Smooth muscle cell of the umbilical artery (primary cell): ENCODE data around the gene ZNF747. TPM values are rescaled to one million over a fixed set of nuclear protein-coding genes. Genes with fewer than 3 reads are reported as not detected.

Experiments used
- total RNA-seq: library from RNA; depleted of rRNA; stranded (reverse); fragments of >200 nt; gene quantifications from 2 replicates; pipeline ENCODE4 v1.2.3, GENCODE V29; 2014

The ZNF747 gene
- 7.6 and 9.5 TPM in 2 replicates for total RNA-seq

GRCh38 chr16:30534368-30535105 lies at the start of gene ZNF747:
ZNF747 (minus strand) TSS chr16:30534858; CDS start chr16:30534679, 179 bp downstream.

GRCh38 chr16:30571445-30572322 lies 37.0 kb upstream of the ZNF747 start, which contains the start of gene ZNF688:
ZNF688 (minus strand) TSS chr16:30571714; CDS start chr16:30571629, 85 bp downstream.

GRCh38 chr16:30557957-30558788 lies 23.5 kb upstream of the ZNF747 start, which contains the start of gene ZNF764:
ZNF764 (minus strand) TSS chr16:30558374; CDS start chr16:30558182, 192 bp downstream.

GRCh38 chr16:30526137-30526822 lies 8.4 kb downstream of the ZNF747 start, which contains the start of gene ZNF768:
ZNF768 (minus strand) TSS chr16:30526566; CDS start chr16:30526413, 153 bp downstream.

Other genes with a start within 250 kb of the ZNF747 start
- gene CD2BP2, start 179.6 kb downstream of the ZNF747 start, total RNA-seq = 27.9 and 28.5 TPM in 2 replicates
- 26.1 and 47.7 TPM in 2 replicates for gene TBC1D10B, start 164.4 kb downstream of the ZNF747 start, total RNA-seq
- gene MYL11, start 160.1 kb downstream of the ZNF747 start, total RNA-seq = not detected in 2 replicates
- gene SEPTIN1, start 152.3 kb downstream of the ZNF747 start, total RNA-seq = 0.37 and 0.59 TPM in 2 replicates
- 8.9 and 9.6 TPM in 2 replicates for gene ZNF48, start 139.4 kb downstream of the ZNF747 start, total RNA-seq
- 12.1 and 13.1 TPM in 2 replicates for gene ZNF771, start 127.3 kb downstream of the ZNF747 start, total RNA-seq
- 5.6 and 13.6 TPM in 2 replicates for gene DCTPP1, start 104.8 kb downstream of the ZNF747 start, total RNA-seq
- 7.7 and 8.8 TPM in 2 replicates for gene SEPHS2, start 89.0 kb downstream of the ZNF747 start, total RNA-seq
- gene ITGAL, start 62.1 kb downstream of the ZNF747 start, total RNA-seq = 0.89 TPM in 1 of 2 replicates, not detected in the other
- 12.8 and 16.0 TPM in 2 replicates for gene ZNF768, start 8.3 kb downstream of the ZNF747 start, total RNA-seq
- gene ZNF764, start 23.5 kb upstream of the ZNF747 start, total RNA-seq = 4.2 and 4.8 TPM in 2 replicates
- 4.8 and 7.6 TPM in 2 replicates for gene ZNF688, start 36.9 kb upstream of the ZNF747 start, total RNA-seq
- gene ZNF785, start 50.8 kb upstream of the ZNF747 start, total RNA-seq = 11.6 TPM in 2 replicates
- 3.6 TPM in 2 replicates for gene ZNF689, start 75.5 kb upstream of the ZNF747 start, total RNA-seq
- gene PRR14, start 116.1 kb upstream of the ZNF747 start, total RNA-seq = 8.0 and 8.7 TPM in 2 replicates
- gene FBRS, start 123.6 kb upstream of the ZNF747 start, total RNA-seq = 20.5 and 27.5 TPM in 2 replicates
- gene SRCAP, start 164.3 kb upstream of the ZNF747 start, total RNA-seq = 19.3 and 48.8 TPM in 2 replicates
- gene PHKG2, start 213.6 kb upstream of the ZNF747 start, total RNA-seq = 16.4 and 20.8 TPM in 2 replicates
- 1.2 and 1.4 TPM in 2 replicates for gene CFAP119, start 227.2 kb upstream of the ZNF747 start, total RNA-seq
- gene RNF40, start 227.5 kb upstream of the ZNF747 start, total RNA-seq = 63.5 and 93.2 TPM in 2 replicates